ENCODE measurements around the gene TEFM.
A peak's percentile ranks its signal among the peaks of the same experiment; 100 is the strongest.
"Not testable (repeated sequence)": the region's sequence is repeated elsewhere in the genome, so short reads cannot be mapped to it uniquely, and the experiment has no call there.

TEFM gene

GRCh38 chr17:30906101-30906911 is at the start of gene TEFM:
TEFM (minus strand) TSS chr17:30906238; CDS start chr17:30906198, 40 bp downstream.
- peak; percentile 86 for FAIRE-seq
- DNase-seq (ENCODE audit: insufficient read length, low spot score): peak; percentile 88

GRCh38 chr17:30954046-30954830 is 48.2 kb upstream of the TEFM start:
- peak; percentile 26 for FAIRE-seq
- no peak for DNase-seq (ENCODE audit: insufficient read length, low spot score)

- no peak for FAIRE-seq
- no peak for DNase-seq (ENCODE audit: insufficient read length, low spot score)
Measured at GRCh38 chr17:30952638-30953393, 46.8 kb upstream of the TEFM start.

GRCh38 chr17:30950669-30951399 is 44.8 kb upstream of the TEFM start:
- no peak for DNase-seq (ENCODE audit: insufficient read length, low spot score)

GRCh38 chr17:30950189-30950588 is 44.2 kb upstream of the TEFM start:
- DNase-seq (ENCODE audit: insufficient read length, low spot score) (no peak), FAIRE-seq (no peak)

More at GRCh38 chr17:30950669-30951399, 44.8 kb upstream of the TEFM start:
- no peak for FAIRE-seq

- DNase-seq (ENCODE audit: insufficient read length, low spot score) (no peak), FAIRE-seq (no peak)
Measured at GRCh38 chr17:30947796-30948195, 41.8 kb upstream of the TEFM start.

GRCh38 chr17:30942308-30943079 is 36.5 kb upstream of the TEFM start:
- FAIRE-seq (no peak), DNase-seq (ENCODE audit: insufficient read length, low spot score) (no peak)

- peak; percentile 93 for FAIRE-seq
- DNase-seq (ENCODE audit: insufficient read length, low spot score): peak; percentile 75
Measured at GRCh38 chr17:30939051-30939689, 33.1 kb upstream of the TEFM start.

- DNase-seq (ENCODE audit: insufficient read length, low spot score): no peak
- FAIRE-seq: no peak
Measured at GRCh38 chr17:30933966-30934365, 27.9 kb upstream of the TEFM start.

GRCh38 chr17:30931582-30931981 is 25.5 kb upstream of the TEFM start:
- not testable (repeated sequence) for FAIRE-seq; DNase-seq (ENCODE audit: insufficient read length, low spot score)

GRCh38 chr17:30930495-30930894 is 24.5 kb upstream of the TEFM start:
- DNase-seq (ENCODE audit: insufficient read length, low spot score) (no peak), FAIRE-seq (no peak)

GRCh38 chr17:30929861-30930260 is 23.8 kb upstream of the TEFM start:
- DNase-seq (ENCODE audit: insufficient read length, low spot score); FAIRE-seq: not testable (repeated sequence)

- DNase-seq (ENCODE audit: insufficient read length, low spot score) (no peak), FAIRE-seq (no peak)
Measured at GRCh38 chr17:30929081-30929633, 23.1 kb upstream of the TEFM start.

- no peak for FAIRE-seq
Measured at GRCh38 chr17:30928584-30928983, 22.5 kb upstream of the TEFM start.

GRCh38 chr17:30927756-30928155 is 21.7 kb upstream of the TEFM start:
- FAIRE-seq: no peak
- no peak for DNase-seq (ENCODE audit: insufficient read length, low spot score)

More at GRCh38 chr17:30928584-30928983, 22.5 kb upstream of the TEFM start:
- DNase-seq (ENCODE audit: insufficient read length, low spot score): no peak

- FAIRE-seq (no peak), DNase-seq (ENCODE audit: insufficient read length, low spot score) (no peak)
Measured at GRCh38 chr17:30926516-30926915, 20.5 kb upstream of the TEFM start.

GRCh38 chr17:30924341-30924740 is 18.3 kb upstream of the TEFM start:
- no peak for DNase-seq (ENCODE audit: insufficient read length, low spot score)
- FAIRE-seq: no peak

GRCh38 chr17:30922235-30923030 is 16.4 kb upstream of the TEFM start:
- DNase-seq (ENCODE audit: insufficient read length, low spot score): no peak

More at GRCh38 chr17:30922235-30923030, 16.4 kb upstream of the TEFM start:
- FAIRE-seq: no peak

Data from GM19239 (cell line).